Sigmoid colon (tissue), 7 donors: Measurements from ENCODE around the gene GLG1. TPM values are rescaled to one million over a fixed set of nuclear protein-coding genes. Genes with fewer than 3 reads are reported as not detected.

Source experiments
- DNase-seq: peaks from one replicate; pipeline ENCODE4 v3.0.0-alpha.2; 2019
- H3K27ac ChIP-seq, 4 donors: fragments of 200-600 bp; sonication (generic); one replicate each; pipeline ENCODE4 v1.5.1; 2016 to 2019; ENCODE audit warnings: mild to moderate bottlenecking in 1 of 4
- H3K27me3 ChIP-seq, 3 donors: fragments of 200-600 bp; sonication (generic); one replicate each; pipeline ENCODE4 v1.5.1; 2019; ENCODE audit warnings: mild to moderate bottlenecking in 1 of 3
- H3K36me3 ChIP-seq, 4 donors: fragments of 200-600 bp; sonication (generic); one replicate each; pipeline ENCODE4 v1.5.1; 2016 to 2019
- H3K4me1 ChIP-seq, 4 donors: fragments of 200-600 bp; sonication (generic); one replicate each; pipeline ENCODE4 v1.5.1; 2017 to 2019
- H3K4me3 ChIP-seq, 4 donors: fragments of 200-600 bp; sonication (generic); one replicate each; pipeline ENCODE4 v1.5.1; 2017 to 2019; ENCODE audit warnings: mild to moderate bottlenecking in 2 of 4, moderate library complexity in 1 of 4
- H3K9me3 ChIP-seq, 4 donors: fragments of 200-600 bp in 3 of 4; sonication (generic) in 3 of 4; one replicate each; pipeline versions ENCODE4 v1.5.1 to v1.6.1; 2013 to 2019
- CTCF ChIP-seq, 4 experiments: fragments of 450-650 bp in 3 of 4; fragments of 200-600 bp in 1 of 4; IDR thresholded peaks; one replicate each; pipeline ENCODE4 v1.5.1; 2016 to 2019; ENCODE audit warnings: antibody characterized with exemption in 4 of 4, mild to moderate bottlenecking in 3 of 4, moderate library complexity in 2 of 4
- EP300 ChIP-seq, 4 donors: sonication (generic); formaldehyde crosslinking; IDR thresholded peaks; one replicate each; pipeline ENCODE4 v1.6.1; 2017; ENCODE audit warnings: antibody characterized with exemption in 4 of 4
- POLR2A ChIP-seq, 2 donors: fragments of 450-650 bp; IDR thresholded peaks; one replicate each; pipeline ENCODE4 v1.6.1; 2016; ENCODE audit warnings: antibody characterized with exemption in 2 of 2, mild to moderate bottlenecking in 2 of 2, moderate library complexity in 2 of 2
- POLR2AphosphoS5 ChIP-seq, 4 donors: sonication (generic); formaldehyde crosslinking; IDR thresholded peaks; one replicate each; pipeline ENCODE4 v1.6.1; 2017; ENCODE audit warnings: antibody characterized with exemption in 4 of 4
- WGBS, 2 donors: extraction: QIAGEN DNeasy Blood & Tissue Kit; methylation state at CpG; one replicate each; pipeline ENCODE4 v1.1.7; 2013; 5-methylcytosine and 5-hydroxymethylcytosine counted together
- intact Hi-C: fragments of 100-400 bp; cut with DNase I; formaldehyde crosslinking; loops from one replicate; pipeline ENCODE4 v1.15.1; 2023
- polyA plus RNA-seq, 3 donors: library from polyadenylated mRNA; stranded (reverse); fragments of 200-250 nt; gene quantifications; one replicate each; pipeline ENCODE4 v1.2.3, GENCODE V29; 2013
- total RNA-seq, 4 donors: library from RNA; depleted of rRNA; stranded (reverse); fragments of >200 nt; gene quantifications; one replicate each; pipeline ENCODE4 v1.1.0, GENCODE V29; 2016
- donor health status: healthy with polysubstance abuse.
- donor health status: Bipolar disorder and iron deficiency.
- donor health status: healthy.

GLG1 gene
- total and polyA plus RNA-seq, 7 donors, result 4.2 to 138 (median 78.7) TPM

- WGBS, 2 donors, result 78 to 80% methylated on average over 9 of the region's 9 CpGs
- TF ChIP-seq POLR2A (IDR thresholded peaks at IDR 0.05), result no peak
- TF ChIP-seq CTCF (IDR thresholded peaks at IDR 0.05), result no peak
- TF ChIP-seq EP300 (IDR thresholded peaks at IDR 0.05), result no peak
- TF ChIP-seq POLR2AphosphoS5 (IDR thresholded peaks at IDR 0.05), result no peak
Observed at GRCh38 chr16:74591876-74592650, 14.9 kb downstream of the GLG1 start.

GRCh38 chr16:74586948-74587347 is 20.0 kb downstream of the GLG1 start:
- no peaks in the 10 kb centered on the region for H3K9me3 ChIP-seq
- H3K4me1 ChIP-seq, result peaks cover 0 to 35% (median 15%) of the 10 kb centered on the region in 4 donors
- H3K4me3 ChIP-seq, result no peak overlapping the region
- no peaks in the 10 kb centered on the region for H3K27me3 ChIP-seq
- no peak overlapping the region for H3K27ac ChIP-seq
- intact Hi-C loops, result no loop called here
- 78 to 81% methylated on average over 6 of the region's 6 CpGs for WGBS, 2 donors
- no peaks in the 10 kb centered on the region for H3K36me3 ChIP-seq
- no peak for DNase-seq
- TF ChIP-seq POLR2AphosphoS5 (IDR thresholded peaks at IDR 0.05) (no peak), POLR2A (IDR thresholded peaks at IDR 0.05) (no peak), EP300 (IDR thresholded peaks at IDR 0.05) (no peak)

More at GRCh38 chr16:74591876-74592650, 14.9 kb downstream of the GLG1 start:
- H3K27me3 ChIP-seq, result no peaks in the 10 kb centered on the region
- intact Hi-C loops, result no loop called here
- H3K4me1 ChIP-seq, result peaks cover 0 to 41% (median 35%) of the 10 kb centered on the region in 4 donors
- DNase-seq, result no peak
- H3K4me3 ChIP-seq, result no peak overlapping the region
- H3K27ac ChIP-seq, result peak overlapping the region; percentile 10 to 43 (median 20)
- no peaks in the 10 kb centered on the region for H3K9me3 ChIP-seq
- no peaks in the 10 kb centered on the region for H3K36me3 ChIP-seq

GRCh38 chr16:74585846-74586443 is 21.0 kb downstream of the GLG1 start:
- WGBS, 2 donors, result 89 to 95% methylated on average over 6 of the region's 6 CpGs
- Histone ChIP-seq H3K4me3 (no peak overlapping the region), H3K4me1 (peaks cover 0 to 32% (median 13%) of the 10 kb centered on the region in 4 donors), H3K27me3 (no peaks in the 10 kb centered on the region), H3K9me3 (no peaks in the 10 kb centered on the region), H3K36me3 (no peaks in the 10 kb centered on the region), H3K27ac (no peak overlapping the region)
- intact Hi-C loops, result no loop called here
- no peak for DNase-seq
- no peak for TF ChIP-seq POLR2AphosphoS5 (IDR thresholded peaks at IDR 0.05)
- no peak for TF ChIP-seq POLR2A (IDR thresholded peaks at IDR 0.05)
- no peak for TF ChIP-seq EP300 (IDR thresholded peaks at IDR 0.05)
- TF ChIP-seq CTCF (IDR thresholded peaks at IDR 0.05), result no peak

- intact Hi-C loops, result no loop called here
- Histone ChIP-seq H3K27me3 (no peaks in the 10 kb centered on the region), H3K27ac (no peak overlapping the region), H3K4me3 (no peak overlapping the region), H3K9me3 (no peaks in the 10 kb centered on the region), H3K36me3 (no peaks in the 10 kb centered on the region), H3K4me1 (peaks cover 0 to 27% (median 14%) of the 10 kb centered on the region in 4 donors)
- no peak for TF ChIP-seq CTCF (IDR thresholded peaks at IDR 0.05)
- TF ChIP-seq EP300 (IDR thresholded peaks at IDR 0.05), result no peak
- no peak for TF ChIP-seq POLR2AphosphoS5 (IDR thresholded peaks at IDR 0.05)
- TF ChIP-seq POLR2A (IDR thresholded peaks at IDR 0.05), result no peak
- 89 to 91% methylated on average over 9 of the region's 9 CpGs for WGBS, 2 donors
- DNase-seq, result no peak
Observed at GRCh38 chr16:74583926-74584666, 22.8 kb downstream of the GLG1 start.

- H3K9me3 ChIP-seq, result no peaks in the 10 kb centered on the region
- H3K4me1 ChIP-seq, result peaks cover 0 to 27% (median 15%) of the 10 kb centered on the region in 4 donors
- H3K36me3 ChIP-seq, result no peaks in the 10 kb centered on the region
- WGBS, 2 donors, result 46 to 76% methylated on average over 1 of the region's 1 CpG
- DNase-seq, result no peak
- no peak overlapping the region for H3K27ac ChIP-seq
- H3K27me3 ChIP-seq, result no peaks in the 10 kb centered on the region
- intact Hi-C loops, result no loop called here
- H3K4me3 ChIP-seq, result no peak overlapping the region
- no peak for TF ChIP-seq EP300 (IDR thresholded peaks at IDR 0.05)
- TF ChIP-seq POLR2A (IDR thresholded peaks at IDR 0.05), result no peak
- TF ChIP-seq CTCF (IDR thresholded peaks at IDR 0.05), result no peak
- TF ChIP-seq POLR2AphosphoS5 (IDR thresholded peaks at IDR 0.05), result no peak
Observed at GRCh38 chr16:74582970-74583369, 23.9 kb downstream of the GLG1 start.
